SK-N-SH (cell line): ENCODE measurements around the gene SNX32. TPM values are rescaled to one million over a fixed set of nuclear protein-coding genes. Genes with fewer than 3 reads are reported as not detected.

Experiments
- CTCF ChIA-PET: fragments of 300-600, 350-600 bp; formaldehyde crosslinking; extraction: SDS; loops from one replicate; lab custom pipeline; 2021; lab: Yijun Ruan, JAX
- POLR2A ChIA-PET: fragments of 350-600 bp; sonication (Branson Sonifier 250); formaldehyde crosslinking; extraction: SDS; loops from one replicate; lab custom pipeline; 2020; ENCODE audit warnings: antibody characterized with exemption, inconsistent platforms; lab: Yijun Ruan, JAX
- DNase-seq: peaks from one replicate; pipeline ENCODE4 v3.0.0; 2012
- H2AFZ ChIP-seq: fragments of 200-600 bp; sonication (generic); 2 replicates; pipeline ENCODE4 v1.8.1; 2016; ENCODE audit warnings: antibody characterized with exemption, mild to moderate bottlenecking, low read depth
- H3F3A ChIP-seq: fragments of 200-600 bp; sonication (generic); replicated peaks from 2 replicates; pipeline ENCODE3; 2016; ENCODE audit warnings: antibody characterized with exemption, mild to moderate bottlenecking; ENCODE audit not compliant: insufficient read depth
- H3K27ac ChIP-seq, 2 experiments: fragments of 200-500 bp in 1 of 2; fragments of 200-600 bp in 1 of 2; sonication (Bioruptor generic) in 1 of 2; sonication (generic), shearing (Covaris generic) in 1 of 2; 2 replicates each; pipeline versions ENCODE4 v1.5.1 to v1.6.1; 2014 to 2016; ENCODE audit warnings: low read depth in 2 of 2, inconsistent platforms in 1 of 2, low read length in 1 of 2, mild to moderate bottlenecking in 1 of 2, mixed read lengths in 1 of 2
- H3K27me3 ChIP-seq: fragments of 200-600 bp; sonication (generic), shearing (Covaris generic); 2 replicates; pipeline ENCODE4 v1.6.1; 2016; ENCODE audit warnings: mixed run types; ENCODE audit not compliant: insufficient read depth
- H3K36me3 ChIP-seq, 2 experiments: fragments of 200-500 bp in 1 of 2; fragments of 200-600 bp in 1 of 2; sonication (Bioruptor generic) in 1 of 2; sonication (generic) in 1 of 2; replicated peaks in 1 of 2; 2 replicates each; pipeline versions ENCODE3 to v1.5.1; 2014 to 2016; ENCODE audit warnings: low read length in 1 of 2, mild to moderate bottlenecking in 1 of 2; ENCODE audit not compliant: insufficient read depth in 2 of 2, control insufficient read depth in 1 of 2
- H3K4me1 ChIP-seq, 2 experiments: fragments of 200-500 bp in 1 of 2; fragments of 200-600 bp in 1 of 2; sonication (Bioruptor generic) in 1 of 2; sonication (generic), shearing (Covaris generic) in 1 of 2; 2 replicates each; pipeline versions ENCODE4 v1.5.1 to v1.6.1; 2014 to 2016; ENCODE audit warnings: low read depth in 1 of 2, low read length in 1 of 2, mixed run types in 1 of 2; ENCODE audit not compliant: insufficient read depth in 2 of 2, control insufficient read depth in 1 of 2
- H3K4me2 ChIP-seq: fragments of 200-600 bp; sonication (generic), shearing (Covaris generic); 2 replicates; pipeline ENCODE4 v1.6.1; 2017; ENCODE audit warnings: mixed run types
- H3K4me3 ChIP-seq, 2 experiments: fragments of 200-500 bp in 1 of 2; fragments of 200-600 bp in 1 of 2; sonication (Bioruptor generic) in 1 of 2; sonication (generic), shearing (Covaris generic) in 1 of 2; 2 replicates each; pipeline versions ENCODE4 v1.5.1 to v1.8.1; 2014 to 2016; ENCODE audit warnings: low read depth in 2 of 2, inconsistent platforms in 1 of 2, low read length in 1 of 2, mild to moderate bottlenecking in 1 of 2, mixed read lengths in 1 of 2, moderate library complexity in 1 of 2
- H3K79me2 ChIP-seq: fragments of 200-600 bp; sonication (generic); 2 replicates; pipeline ENCODE4 v1.8.1; 2017; ENCODE audit warnings: mild to moderate bottlenecking; ENCODE audit not compliant: insufficient read depth
- H3K9ac ChIP-seq: fragments of 200-600 bp; sonication (generic); 2 replicates; pipeline ENCODE4 v1.6.1; 2017; ENCODE audit warnings: mixed run types
- H3K9me2 ChIP-seq: fragments of 200-600 bp; sonication (generic); 2 replicates; pipeline ENCODE4 v1.6.1; 2017; ENCODE audit warnings: mixed run types
- H3K9me3 ChIP-seq: fragments of 200-600 bp; sonication (generic); 2 replicates; pipeline ENCODE4 v1.6.1; 2017; ENCODE audit warnings: mixed run types, mild to moderate bottlenecking, moderate library complexity
- H4K20me1 ChIP-seq: fragments of 200-600 bp; sonication (generic); 2 replicates; pipeline ENCODE4 v1.6.1; 2017; ENCODE audit warnings: mild to moderate bottlenecking, mixed run types; ENCODE audit not compliant: insufficient read depth
- CHD2 ChIP-seq: fragments of 150-350 bp; IDR thresholded peaks from 2 replicates; pipeline ENCODE4 v1.6.1; 2018; ENCODE audit warnings: low read length; ENCODE audit not compliant: partially characterized antibody
- GABPA ChIP-seq: IDR thresholded peaks from 2 replicates; pipeline ENCODE4 v1.4.0; 2012; ENCODE audit warnings: low read depth, mild to moderate bottlenecking
- GATA2 ChIP-seq: sonication (generic); formaldehyde crosslinking; IDR thresholded peaks from 2 replicates; pipeline ENCODE4 v1.5.0; 2020; ENCODE audit warnings: mild to moderate bottlenecking, missing genetic modification reagents
- JUND ChIP-seq: IDR thresholded peaks from 2 replicates; pipeline ENCODE4 v1.4.0; 2012
- MAX ChIP-seq: IDR thresholded peaks from 2 replicates; pipeline ENCODE4 v1.4.0; 2012; ENCODE audit warnings: low read depth
- MEF2A ChIP-seq: IDR thresholded peaks from 2 replicates; pipeline ENCODE4 v1.4.0; 2012; ENCODE audit warnings: low read depth, borderline replicate concordance
- POLR2AphosphoS5 ChIP-seq: IDR thresholded peaks from 2 replicates; pipeline ENCODE4 v1.6.1; 2012; ENCODE audit warnings: low read depth, low read length
- RCOR1 ChIP-seq: fragments of 150-350 bp; IDR thresholded peaks from 2 replicates; pipeline ENCODE4 v1.6.1; 2017; ENCODE audit warnings: antibody characterized with exemption, low read length
- REST ChIP-seq: IDR thresholded peaks from 2 replicates; pipeline ENCODE4 v1.6.1; 2012; ENCODE audit warnings: mild to moderate bottlenecking, low read depth, low read length, moderate library complexity
- SMC3 ChIP-seq: IDR thresholded peaks from 2 replicates; pipeline ENCODE4 v1.6.1; 2012; ENCODE audit warnings: low read depth, low read length, improper control_type of control experiment
- TAF1 ChIP-seq: IDR thresholded peaks from 2 replicates; pipeline ENCODE4 v1.6.1; 2012; ENCODE audit warnings: low read depth, mild to moderate bottlenecking, low read length, moderate library complexity, borderline replicate concordance
- USF1 ChIP-seq: IDR thresholded peaks from 2 replicates; pipeline ENCODE4 v1.4.0; 2012; ENCODE audit warnings: low read depth, borderline replicate concordance
- WGBS: methylation state at CpG from one replicate; pipeline ENCODE4 v1.1.6; 2017; ENCODE audit warnings: low lambda C conversion rate; 5-methylcytosine and 5-hydroxymethylcytosine counted together
- polyA plus RNA-seq, 3 experiments: library from polyadenylated mRNA; depleted of rRNA; stranded (reverse); fragments of >200 nt; gene quantifications; 2 replicates each; pipeline ENCODE4 v1.2.3, GENCODE V29; 2012
- TF ChIP-seq, protein P1 (sequence below): IDR thresholded peaks from 2 replicates; pipeline ENCODE4 v1.4.0; 2012; ENCODE audit warnings: low read depth, borderline replicate concordance
- TF ChIP-seq, protein P2 (sequence below): fragments of 150-350 bp; IDR thresholded peaks from 2 replicates; pipeline ENCODE4 v1.6.1; 2017; ENCODE audit warnings: antibody characterized with exemption, low read length, low read depth, borderline replicate concordance

SNX32 gene
- polyA plus RNA-seq, 1 of the 3 experiments (the other 2 are of a cell fraction) = 1.0 TPM

GRCh38 chr11:65892661-65893317, 59.0 kb downstream of the SNX32 start:
- Histone ChIP-seq H3K27ac (peak overlapping the region in 1 of 2 experiments; percentile 94; a peak in 2 of 4 replicates), H3K4me3 (no peak overlapping the region), H3K4me2 (peak overlapping the region; percentile 98), H3K9me3 (no peaks in the 10 kb centered on the region), H4K20me1 (peaks cover 70% of the 10 kb centered on the region), H3K9me2 (no peaks in the 10 kb centered on the region), H3K9ac (peak overlapping the region; percentile 76; the same call in 1 of the 2 replicates), H3K79me2 (peaks cover 68% of the 10 kb centered on the region), H3K27me3 (no peaks in the 10 kb centered on the region), H3K4me1 (peaks cover 39 to 52% of the 10 kb centered on the region in 2 experiments), H3K36me3 (peaks cover 0 to 42% of the 10 kb centered on the region in 2 experiments), H2AFZ (no peak overlapping the region), H3F3A (peaks cover 93% of the 10 kb centered on the region)
- WGBS = 87% methylated on average over 8 of the region's 10 CpGs
- no peak for DNase-seq
- ChIA-PET CTCF (interaction anchor here (0.6 to 15.2 kb wide), 8 partner anchors 8 to 123 kb away, joined by 3 to 374 read pairs (median 12); partner anchors contain the start of genes CFL1, EFEMP2 and MUS81), POLR2A (interaction anchor here (0.6 kb wide), 1 partner anchor 75 kb away, joined by 3 read pairs; no protein-coding TSS in a partner anchor)
- TF ChIP-seq USF1 (no peak), JUND (no peak), MAX (no peak), TAF1 (no peak)
- TF ChIP-seq, protein P1, sequence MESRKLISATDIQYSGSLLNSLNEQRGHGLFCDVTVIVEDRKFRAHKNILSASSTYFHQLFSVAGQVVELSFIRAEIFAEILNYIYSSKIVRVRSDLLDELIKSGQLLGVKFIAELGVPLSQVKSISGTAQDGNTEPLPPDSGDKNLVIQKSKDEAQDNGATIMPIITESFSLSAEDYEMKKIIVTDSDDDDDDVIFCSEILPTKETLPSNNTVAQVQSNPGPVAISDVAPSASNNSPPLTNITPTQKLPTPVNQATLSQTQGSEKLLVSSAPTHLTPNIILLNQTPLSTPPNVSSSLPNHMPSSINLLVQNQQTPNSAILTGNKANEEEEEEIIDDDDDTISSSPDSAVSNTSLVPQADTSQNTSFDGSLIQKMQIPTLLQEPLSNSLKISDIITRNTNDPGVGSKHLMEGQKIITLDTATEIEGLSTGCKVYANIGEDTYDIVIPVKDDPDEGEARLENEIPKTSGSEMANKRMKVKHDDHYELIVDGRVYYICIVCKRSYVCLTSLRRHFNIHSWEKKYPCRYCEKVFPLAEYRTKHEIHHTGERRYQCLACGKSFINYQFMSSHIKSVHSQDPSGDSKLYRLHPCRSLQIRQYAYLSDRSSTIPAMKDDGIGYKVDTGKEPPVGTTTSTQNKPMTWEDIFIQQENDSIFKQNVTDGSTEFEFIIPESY = no peak
- TF ChIP-seq, protein P2, sequence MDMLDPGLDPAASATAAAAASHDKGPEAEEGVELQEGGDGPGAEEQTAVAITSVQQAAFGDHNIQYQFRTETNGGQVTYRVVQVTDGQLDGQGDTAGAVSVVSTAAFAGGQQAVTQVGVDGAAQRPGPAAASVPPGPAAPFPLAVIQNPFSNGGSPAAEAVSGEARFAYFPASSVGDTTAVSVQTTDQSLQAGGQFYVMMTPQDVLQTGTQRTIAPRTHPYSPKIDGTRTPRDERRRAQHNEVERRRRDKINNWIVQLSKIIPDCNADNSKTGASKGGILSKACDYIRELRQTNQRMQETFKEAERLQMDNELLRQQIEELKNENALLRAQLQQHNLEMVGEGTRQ = no peak

- Histone ChIP-seq H3F3A (peaks cover 82% of the 10 kb centered on the region), H3K79me2 (peaks cover 79% of the 10 kb centered on the region), H3K9me3 (no peaks in the 10 kb centered on the region), H3K9me2 (no peaks in the 10 kb centered on the region), H3K36me3 (peaks cover 0 to 49% of the 10 kb centered on the region in 2 experiments)
- WGBS = 93% methylated on average over 14 of the region's 16 CpGs
- TF ChIP-seq CHD2 (no peak), SMC3 (no peak), REST (no peak), USF1 (no peak), POLR2AphosphoS5 (no peak), GATA2 (CRISPR knock-in tag) (no peak), MEF2A (no peak), JUND (no peak), RCOR1 (no peak), GABPA (no peak), TAF1 (no peak)
- TF ChIP-seq, protein P2 = no peak
- TF ChIP-seq, all 33 proteins: peak for 0
- ChIA-PET POLR2A (interaction anchor here (0.6 kb wide), 2 partner anchors 18 to 368 kb away, joined by 3 read pairs; no protein-coding TSS in a partner anchor), CTCF (interaction anchor here (1.3 to 15.2 kb wide), 5 partner anchors 9 to 94 kb away, joined by 3 to 261 read pairs (median 20); no protein-coding TSS in a partner anchor)
- peak overlapping the region; percentile 98 for H3K4me2 ChIP-seq
- no peak for DNase-seq
- H3K4me3 ChIP-seq = no peak overlapping the region
- peaks cover 37 to 56% of the 10 kb centered on the region in 2 experiments for H3K4me1 ChIP-seq
- peaks cover 82% of the 10 kb centered on the region for H4K20me1 ChIP-seq
- H3K27me3 ChIP-seq = no peaks in the 10 kb centered on the region
- peak overlapping the region; percentile 65 to 94 for H3K27ac ChIP-seq
- H3K9ac ChIP-seq = peak overlapping the region; percentile 17; the same call in 1 of the 2 replicates
- no peak overlapping the region for H2AFZ ChIP-seq
Observed at GRCh38 chr11:65894034-65894591, 60.4 kb downstream of the SNX32 start.
